Effector CD4-positive, alpha-beta T cell (primary cell): ENCODE data around the gene COX6A2.
"Not testable (repeated sequence)": the region's sequence is repeated elsewhere in the genome, so short reads cannot be mapped to it uniquely, and the experiment has no call there.

Experiments used
- DNase-seq: peaks from one replicate; pipeline ENCODE4 v3.0.0-alpha.2; 2020

Gene COX6A2

GRCh38 chr16:31436221-31437045 is 8.3 kb upstream of the COX6A2 start:
- DNase-seq = no peak

DNA sequence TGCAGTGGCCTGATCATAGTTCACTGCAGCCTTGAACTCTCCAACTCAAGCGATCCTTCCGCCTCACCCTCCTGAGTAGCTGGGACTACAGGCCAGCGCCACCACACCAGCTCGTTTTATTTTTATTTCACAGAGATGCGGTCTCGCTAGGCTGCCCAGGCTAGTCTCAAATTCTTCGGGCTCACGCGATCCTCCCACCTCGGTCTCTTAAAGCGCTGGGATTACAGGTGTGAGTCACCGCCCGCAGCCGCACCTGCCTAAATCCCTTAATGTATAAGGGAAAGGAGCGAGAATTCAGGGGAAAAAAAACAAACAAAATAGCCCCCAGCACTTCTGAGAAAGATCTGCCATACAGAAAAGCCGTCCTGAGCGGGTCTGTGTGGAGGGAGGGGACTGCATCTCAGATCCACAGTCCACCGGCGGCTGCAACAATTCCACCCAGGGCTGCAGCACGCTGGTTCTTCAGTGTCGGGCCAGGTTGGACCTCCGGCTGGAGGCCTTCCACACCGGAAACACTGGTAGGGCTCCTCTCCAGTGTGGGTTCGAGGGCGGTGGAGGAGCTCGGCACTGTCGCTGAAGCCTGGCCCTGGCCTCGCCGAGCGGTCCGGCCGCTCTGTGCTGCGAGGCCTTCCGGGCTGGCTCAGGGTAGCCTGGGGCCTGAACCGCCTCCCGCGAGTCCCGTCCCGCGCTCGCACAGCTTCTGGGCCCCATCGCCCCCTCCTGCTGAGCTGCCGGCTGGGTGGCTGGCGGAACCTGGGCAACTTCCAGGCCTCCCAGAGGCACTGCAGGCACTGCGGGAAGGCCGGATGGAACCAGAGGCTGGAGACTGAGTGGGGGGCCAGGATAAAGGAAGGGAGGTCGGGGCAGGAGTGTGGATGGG is 7.4 kb upstream of the COX6A2 start:
- no peak for DNase-seq

GRCh38 chr16:31430380-31431052 is 2.4 kb upstream of the COX6A2 start:
- DNase-seq = no peak

DNA sequence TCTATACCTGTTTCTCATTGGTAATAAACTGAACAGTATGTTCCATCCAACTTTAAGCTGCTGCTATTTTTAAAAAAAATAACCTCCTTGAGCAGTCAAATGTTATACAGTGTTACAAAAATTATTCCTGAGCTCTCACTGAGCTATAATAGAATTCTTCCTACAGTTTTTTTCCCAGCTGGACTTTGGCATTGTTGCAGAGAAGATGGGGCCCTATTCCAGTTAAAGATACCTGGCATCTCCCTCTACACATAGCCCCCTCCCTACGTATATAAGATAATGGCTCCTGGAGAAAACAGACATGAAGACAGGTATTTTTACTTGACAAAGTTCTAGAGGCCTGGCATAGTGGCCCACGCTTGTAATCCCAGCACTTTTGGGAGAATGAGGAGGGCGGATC is 1.6 kb upstream of the COX6A2 start:
- no peak for DNase-seq

- DNase-seq = no peak
Measured at GRCh38 chr16:31429314-31429713, 1.2 kb upstream of the COX6A2 start.

DNA sequence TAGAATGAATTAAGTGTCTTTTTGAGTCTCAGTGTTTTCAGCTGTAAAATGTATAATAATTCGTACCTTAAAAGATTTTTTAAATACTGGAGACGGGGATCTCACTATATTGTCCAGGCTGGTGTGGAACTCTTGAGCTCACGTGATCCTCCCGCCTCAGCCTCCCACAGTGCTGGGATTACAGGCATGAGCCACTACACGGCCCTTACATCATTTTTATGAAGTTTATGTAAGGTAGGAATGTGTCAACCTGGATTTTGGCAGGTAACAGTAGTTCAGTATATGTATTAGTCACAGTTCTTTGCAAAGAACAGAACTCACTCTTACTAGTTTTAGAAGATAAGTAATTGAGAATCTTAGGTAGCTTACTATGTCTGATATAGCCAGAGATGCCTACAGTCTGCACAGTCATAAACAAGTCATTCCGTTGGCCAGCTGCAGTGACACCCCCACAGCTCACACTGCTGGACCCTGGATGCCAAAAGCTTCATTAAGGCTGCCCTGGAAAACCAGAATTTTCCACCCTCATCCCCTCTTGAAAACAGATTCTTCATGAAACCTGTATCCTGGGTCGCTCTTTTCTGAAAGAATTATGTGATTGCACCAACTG is 583 bp upstream of the COX6A2 start:
- DNase-seq = no peak

DNA sequence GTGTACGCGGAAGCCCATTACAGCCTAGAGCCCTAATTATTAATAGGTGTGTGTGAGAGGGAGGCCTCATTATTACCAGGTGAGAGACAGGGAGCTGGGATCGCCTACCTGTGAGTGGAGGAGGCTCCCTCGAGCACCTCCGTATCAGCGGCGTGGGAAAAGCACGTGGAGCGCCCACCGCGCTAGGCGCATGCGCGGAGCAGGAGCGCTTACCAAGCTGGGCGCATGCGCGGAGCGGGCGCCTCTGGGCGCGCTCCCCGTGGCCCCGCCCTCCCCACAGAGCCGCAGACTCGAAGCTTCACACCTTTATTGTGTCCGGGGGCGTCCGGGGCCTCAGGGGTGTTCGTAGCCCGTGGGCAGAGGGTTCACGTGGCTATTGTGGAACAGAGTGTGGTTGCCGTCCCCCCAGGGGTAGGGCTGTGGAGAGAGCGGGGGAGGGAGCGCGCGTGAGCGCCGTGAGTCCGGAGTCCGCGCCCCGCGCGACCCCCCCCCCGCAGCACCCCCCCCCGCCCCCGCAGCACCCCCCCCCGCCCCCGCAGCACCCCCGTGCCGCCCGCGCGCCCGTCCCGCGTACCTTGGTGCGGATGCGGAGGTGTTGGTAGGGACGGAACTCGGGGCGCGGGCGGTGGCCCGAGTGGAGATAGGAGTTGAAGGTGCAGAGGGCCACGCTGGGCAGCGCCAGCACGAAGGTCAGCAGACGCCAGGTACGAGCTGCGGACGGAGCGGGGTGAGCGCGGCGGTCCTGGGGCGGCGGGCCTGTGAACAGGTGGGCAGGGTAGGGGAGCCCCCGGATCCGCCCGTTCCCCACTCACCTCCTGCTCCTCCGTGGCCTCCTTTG is 500 bp downstream of the COX6A2 start:
- peak; percentile 23 for DNase-seq

- no peak for DNase-seq
Measured at GRCh38 chr16:31423801-31424200, 4.4 kb downstream of the COX6A2 start.

GRCh38 chr16:31423241-31423640 is 4.9 kb downstream of the COX6A2 start:
- DNase-seq = no peak

GRCh38 chr16:31421587-31421986 is 6.6 kb downstream of the COX6A2 start:
- DNase-seq = no peak

DNA sequence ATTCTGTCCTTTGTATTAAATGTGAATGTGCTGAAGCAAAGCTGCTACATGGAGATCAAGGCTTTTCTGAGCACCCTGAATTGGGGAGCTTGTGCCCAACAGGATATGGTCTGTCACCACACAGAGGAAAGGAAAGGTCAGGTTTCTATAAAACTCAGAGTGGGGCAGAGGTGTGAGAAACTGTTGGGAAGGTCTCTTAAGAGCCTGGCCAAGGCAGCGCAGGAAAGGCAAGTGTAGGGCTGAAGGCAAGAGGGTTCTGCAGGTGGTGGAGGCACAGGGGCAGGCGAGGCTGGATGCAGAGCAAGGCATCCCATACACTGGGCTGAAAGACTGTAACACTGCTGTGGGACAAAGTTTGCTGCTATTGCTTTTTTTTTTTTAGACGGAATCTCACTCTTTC is 8.1 kb downstream of the COX6A2 start:
- no peak for DNase-seq

DNA sequence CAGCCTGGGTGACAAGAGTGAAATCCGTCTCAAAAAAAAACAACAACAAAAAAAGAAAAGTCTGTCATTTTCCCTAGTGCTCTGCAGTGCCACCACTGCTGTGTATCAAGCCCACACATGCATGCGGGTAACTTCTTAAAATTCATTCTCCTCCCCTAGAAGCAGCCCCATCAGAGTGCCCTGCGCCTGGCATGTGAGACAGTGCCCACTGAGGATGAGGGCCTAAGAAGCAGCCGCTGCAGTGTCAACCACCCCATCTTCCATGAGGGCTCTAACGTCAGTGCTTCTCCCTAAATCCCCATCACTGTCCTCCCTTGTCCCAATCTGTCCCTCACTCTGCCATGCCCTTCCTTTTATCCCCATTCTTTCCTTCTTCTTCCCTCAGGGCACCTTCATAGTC is 10.2 kb downstream of the COX6A2 start:
- DNase-seq = no peak

- DNase-seq = not testable (repeated sequence)
Measured at GRCh38 chr16:31417036-31417435, 11.1 kb downstream of the COX6A2 start.

GRCh38 chr16:31416371-31416770 is 11.8 kb downstream of the COX6A2 start:
- no peak for DNase-seq

- no peak for DNase-seq
Measured at GRCh38 chr16:31414706-31415105, 13.5 kb downstream of the COX6A2 start.

GRCh38 chr16:31413943-31414342 is 14.2 kb downstream of the COX6A2 start:
- DNase-seq = no peak

- no peak for DNase-seq
Measured at GRCh38 chr16:31413381-31413780, 14.8 kb downstream of the COX6A2 start.

DNA sequence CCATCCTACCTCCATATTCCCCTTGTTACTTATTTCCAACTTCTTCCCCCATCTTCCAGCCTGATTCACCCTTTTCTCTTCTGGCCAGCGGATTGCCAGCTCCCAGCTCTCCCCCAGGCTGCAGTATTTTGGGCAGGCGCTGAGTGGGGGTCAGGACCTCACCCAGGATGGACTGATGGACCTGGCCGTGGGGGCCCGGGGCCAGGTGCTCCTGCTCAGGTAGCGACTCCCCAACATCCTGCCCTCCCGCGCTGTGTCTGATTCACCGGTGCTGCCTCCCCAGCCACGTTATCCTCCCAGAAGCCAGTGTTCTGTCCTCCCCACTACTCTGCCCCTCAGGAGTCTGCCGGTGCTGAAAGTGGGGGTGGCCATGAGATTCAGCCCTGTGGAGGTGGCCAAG is 15.4 kb downstream of the COX6A2 start:
- no peak for DNase-seq

DNA sequence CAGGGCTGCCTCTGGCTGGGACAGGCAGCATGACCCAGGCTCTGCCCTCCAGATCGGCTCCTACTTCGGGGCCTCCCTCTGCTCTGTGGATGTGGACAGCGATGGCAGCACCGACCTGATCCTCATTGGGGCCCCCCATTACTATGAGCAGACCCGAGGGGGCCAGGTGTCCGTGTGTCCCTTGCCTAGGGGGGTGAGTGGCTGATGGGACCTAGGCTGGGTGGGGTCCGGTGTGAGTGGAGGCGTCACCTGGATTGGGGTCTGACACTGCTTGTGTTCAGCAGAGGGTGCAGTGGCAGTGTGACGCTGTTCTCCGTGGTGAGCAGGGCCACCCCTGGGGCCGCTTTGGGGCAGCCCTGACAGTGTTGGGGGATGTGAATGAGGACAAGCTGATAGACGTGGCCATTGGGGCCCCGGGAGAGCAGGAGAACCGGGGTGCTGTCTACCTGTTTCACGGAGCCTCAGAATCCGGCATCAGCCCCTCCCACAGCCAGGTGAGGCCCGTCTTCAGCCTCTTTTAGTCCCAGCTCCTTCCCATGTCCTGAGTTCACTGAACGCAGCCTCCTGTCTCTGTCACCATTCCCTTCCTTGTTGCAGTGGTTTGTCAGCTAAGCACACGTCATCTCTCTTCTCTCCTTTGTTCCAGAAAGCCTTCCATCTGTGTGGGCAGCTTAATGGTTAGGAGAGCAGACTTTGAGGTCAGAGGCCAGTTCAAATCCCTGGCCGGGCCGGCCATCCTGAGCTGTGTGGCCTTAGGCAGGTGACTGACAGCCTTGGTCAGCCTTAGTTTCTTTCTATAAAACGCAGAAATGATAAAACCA is 16.9 kb downstream of the COX6A2 start:
- DNase-seq = no peak

DNA sequence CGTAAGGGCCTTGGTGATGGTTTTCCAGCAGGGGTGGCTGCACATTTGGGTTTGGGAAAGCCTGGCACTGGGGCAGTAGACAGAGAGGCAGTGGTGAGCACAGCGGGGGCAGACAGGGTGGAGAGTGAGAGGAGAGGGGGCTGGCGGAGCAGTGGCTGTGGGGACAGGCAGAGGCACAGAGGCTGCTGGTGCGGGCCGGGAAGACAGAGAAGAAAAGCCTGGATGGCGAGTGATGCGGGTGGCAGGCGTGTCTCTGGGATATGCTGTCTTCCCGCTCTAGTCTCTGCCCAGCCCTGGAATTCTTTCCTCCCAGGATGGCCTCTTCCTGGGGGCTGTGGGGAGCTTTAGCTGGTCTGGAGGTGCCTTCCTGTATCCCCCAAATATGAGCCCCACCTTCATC is 18.1 kb downstream of the COX6A2 start:
- DNase-seq = no peak

- no peak for DNase-seq
Measured at GRCh38 chr16:31409433-31409832, 18.7 kb downstream of the COX6A2 start.
